ENCODE measurements around the gene RANBP1.

RANBP1 gene

GRCh38 chr22:20106849-20107237 lies 9.1 kb upstream of the RANBP1 start:
- no peak for DNase-seq
- Histone ChIP-seq H3K9ac (ENCODE audit: low read depth, low read length) (no peak overlapping the region), H3K4me1 (ENCODE audit: insufficient read depth, low read length) (peaks cover 8% of the 10 kb centered on the region), H4K20me1 (ENCODE audit: insufficient read depth, low read length) (peaks cover 87% of the 10 kb centered on the region), H3K79me2 (ENCODE audit: insufficient read depth, low read length) (peaks cover 56% of the 10 kb centered on the region), H2AFZ (ENCODE audit: low read depth, low read length) (no peak overlapping the region), H3K27ac (ENCODE audit: low read length) (no peak overlapping the region), H3K4me3 (ENCODE audit: low read depth in 1 of 2, low read length in 2 of 2) (no peak overlapping the region), H3K36me3 (ENCODE audit: insufficient read depth, low read length) (peaks cover 95% of the 10 kb centered on the region), H3K9me3 (ENCODE audit: insufficient read depth, low read length, severe bottlenecking) (no peaks in the 10 kb centered on the region), H3K4me2 (ENCODE audit: insufficient read depth, low read length) (no peak overlapping the region), H3K27me3 (ENCODE audit: insufficient read depth, low read length, poor library complexity) (no peaks in the 10 kb centered on the region)
- TF ChIP-seq CTCF (IDR thresholded peaks at IDR 0.05; ENCODE audit: borderline replicate concordance, extremely low read depth, low read length, poor library complexity, severe bottlenecking) (no peak), EZH2 (IDR thresholded peaks at IDR 0.05; ENCODE audit: borderline replicate concordance, low read depth, low read length, severe bottlenecking) (no peak)
- no peak for ATAC-seq (ENCODE audit: insufficient read depth, low read depth)

GRCh38 chr22:20107471-20107901 lies 8.4 kb upstream of the RANBP1 start:
- Histone ChIP-seq H3K36me3 (ENCODE audit: insufficient read depth, low read length) (peaks cover 95% of the 10 kb centered on the region), H3K4me2 (ENCODE audit: insufficient read depth, low read length) (no peak overlapping the region), H2AFZ (ENCODE audit: low read depth, low read length) (no peak overlapping the region), H3K27ac (ENCODE audit: low read length) (no peak overlapping the region), H3K4me1 (ENCODE audit: insufficient read depth, low read length) (peaks cover 12% of the 10 kb centered on the region), H3K4me3 (ENCODE audit: low read depth in 1 of 2, low read length in 2 of 2) (no peak overlapping the region), H3K79me2 (ENCODE audit: insufficient read depth, low read length) (peaks cover 50% of the 10 kb centered on the region), H3K9ac (ENCODE audit: low read depth, low read length) (no peak overlapping the region), H3K27me3 (ENCODE audit: insufficient read depth, low read length, poor library complexity) (no peaks in the 10 kb centered on the region), H3K9me3 (ENCODE audit: insufficient read depth, low read length, severe bottlenecking) (no peaks in the 10 kb centered on the region), H4K20me1 (ENCODE audit: insufficient read depth, low read length) (peaks cover 89% of the 10 kb centered on the region)
- DNase-seq (no peak), ATAC-seq (ENCODE audit: insufficient read depth, low read depth) (no peak)
- TF ChIP-seq CTCF (IDR thresholded peaks at IDR 0.05; ENCODE audit: borderline replicate concordance, extremely low read depth, low read length, poor library complexity, severe bottlenecking) (no peak), EZH2 (IDR thresholded peaks at IDR 0.05; ENCODE audit: borderline replicate concordance, low read depth, low read length, severe bottlenecking) (no peak)

DNA sequence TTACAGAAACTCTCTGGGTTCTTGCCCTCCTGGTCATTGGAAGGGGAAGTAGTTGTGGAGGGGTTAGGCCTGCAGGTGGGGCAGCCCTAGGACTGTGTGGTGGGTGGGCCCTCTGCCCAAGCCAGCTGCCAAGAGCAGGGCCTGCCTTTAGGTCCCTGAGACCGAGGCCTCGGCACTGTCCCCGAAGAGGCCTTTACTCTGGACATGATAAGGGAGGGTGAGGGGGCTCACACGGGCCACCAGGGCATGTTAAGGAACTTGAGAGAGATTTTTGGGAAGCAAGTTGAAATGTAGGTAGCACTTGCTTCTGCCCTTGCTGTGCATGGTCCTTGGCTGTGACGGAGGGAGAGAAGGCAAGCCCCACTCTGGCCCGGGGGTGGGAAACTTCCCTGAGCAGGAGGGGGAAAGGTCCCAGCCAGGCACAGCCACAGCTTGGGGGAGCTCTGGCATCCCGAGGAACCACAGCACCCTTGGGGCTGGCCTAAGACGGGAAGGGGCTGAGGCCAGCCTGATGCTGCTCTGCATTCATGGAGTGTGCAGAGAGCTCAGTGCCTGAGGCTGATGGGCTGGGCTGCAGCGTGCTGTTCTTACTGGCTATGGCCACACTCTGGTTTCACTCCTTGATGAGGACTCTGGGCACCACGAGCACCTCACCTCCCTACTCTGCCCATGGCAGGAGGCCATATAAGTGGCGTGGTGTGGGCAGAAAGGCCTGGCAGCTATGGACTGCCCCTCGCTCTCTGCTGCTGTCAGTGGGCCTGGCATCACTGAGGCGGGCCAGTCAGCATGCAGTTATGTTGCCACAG lies 7.8 kb upstream of the RANBP1 start:
- TF ChIP-seq EZH2 (IDR thresholded peaks at IDR 0.05; ENCODE audit: borderline replicate concordance, low read depth, low read length, severe bottlenecking), result no peak
- TF ChIP-seq CTCF (IDR thresholded peaks at IDR 0.05; ENCODE audit: borderline replicate concordance, extremely low read depth, low read length, poor library complexity, severe bottlenecking), result no peak
- no peaks in the 10 kb centered on the region for H3K9me3 ChIP-seq (ENCODE audit: insufficient read depth, low read length, severe bottlenecking)
- DNase-seq (no peak), ATAC-seq (ENCODE audit: insufficient read depth, low read depth) (no peak)
- H3K4me1 ChIP-seq (ENCODE audit: insufficient read depth, low read length), result peaks cover 17% of the 10 kb centered on the region
- H3K9ac ChIP-seq (ENCODE audit: low read depth, low read length), result no peak overlapping the region
- peaks cover 89% of the 10 kb centered on the region for H4K20me1 ChIP-seq (ENCODE audit: insufficient read depth, low read length)
- H3K4me3 ChIP-seq (ENCODE audit: low read depth in 1 of 2, low read length in 2 of 2), result no peak overlapping the region
- peaks cover 96% of the 10 kb centered on the region for H3K36me3 ChIP-seq (ENCODE audit: insufficient read depth, low read length)
- peaks cover 49% of the 10 kb centered on the region for H3K79me2 ChIP-seq (ENCODE audit: insufficient read depth, low read length)
- H2AFZ ChIP-seq (ENCODE audit: low read depth, low read length), result no peak overlapping the region
- no peak overlapping the region for H3K4me2 ChIP-seq (ENCODE audit: insufficient read depth, low read length)
- H3K27me3 ChIP-seq (ENCODE audit: insufficient read depth, low read length, poor library complexity), result no peaks in the 10 kb centered on the region
- H3K27ac ChIP-seq (ENCODE audit: low read length), result no peak overlapping the region
